ENCODE results near the gene TPP2.

The TPP2 gene

DNA sequence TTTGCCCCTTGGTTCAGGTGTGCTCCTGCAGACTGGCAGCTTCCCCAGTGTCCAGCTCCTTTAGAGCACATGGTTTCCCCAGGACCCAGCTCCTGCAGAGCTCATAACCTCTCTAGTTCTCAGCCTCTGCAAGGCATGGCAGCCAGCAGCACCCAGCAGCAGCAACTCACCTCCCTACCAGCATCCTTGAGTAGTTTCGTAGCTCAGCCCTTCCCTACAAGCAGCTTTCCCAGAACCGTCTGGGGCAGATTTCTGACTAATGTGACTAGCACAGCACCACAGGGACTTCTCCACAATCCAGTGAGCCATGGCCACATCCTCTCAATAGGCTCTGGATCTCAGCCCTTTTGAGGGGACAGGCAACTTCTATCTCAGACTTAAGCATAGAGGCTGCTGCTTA lies 112.2 kb downstream of the TPP2 start:
- no peak overlapping the region for H3K27ac ChIP-seq
- no peak for DNase-seq (ENCODE audit: low read depth, low spot score)

GRCh38 chr13:102709536-102709935 lies 112.8 kb downstream of the TPP2 start:
- DNase-seq (ENCODE audit: low read depth, low spot score), result no peak
- no peak overlapping the region for H3K27ac ChIP-seq

GRCh38 chr13:102710261-102710679 lies 113.5 kb downstream of the TPP2 start:
- no peak overlapping the region for H3K27ac ChIP-seq
- DNase-seq (ENCODE audit: low read depth, low spot score), result no peak

GRCh38 chr13:102715447-102715846 lies 118.7 kb downstream of the TPP2 start:
- H3K27ac ChIP-seq, result no peak overlapping the region
- DNase-seq (ENCODE audit: low read depth, low spot score), result no peak

- DNase-seq (ENCODE audit: low read depth, low spot score), result no peak
- no peak overlapping the region for H3K27ac ChIP-seq
Measured at GRCh38 chr13:102718746-102719145, 122.0 kb downstream of the TPP2 start.

- H3K27ac ChIP-seq, result no peak overlapping the region
- DNase-seq (ENCODE audit: low read depth, low spot score), result no peak
Measured at GRCh38 chr13:102721800-102722231, 125.0 kb downstream of the TPP2 start.

DNA sequence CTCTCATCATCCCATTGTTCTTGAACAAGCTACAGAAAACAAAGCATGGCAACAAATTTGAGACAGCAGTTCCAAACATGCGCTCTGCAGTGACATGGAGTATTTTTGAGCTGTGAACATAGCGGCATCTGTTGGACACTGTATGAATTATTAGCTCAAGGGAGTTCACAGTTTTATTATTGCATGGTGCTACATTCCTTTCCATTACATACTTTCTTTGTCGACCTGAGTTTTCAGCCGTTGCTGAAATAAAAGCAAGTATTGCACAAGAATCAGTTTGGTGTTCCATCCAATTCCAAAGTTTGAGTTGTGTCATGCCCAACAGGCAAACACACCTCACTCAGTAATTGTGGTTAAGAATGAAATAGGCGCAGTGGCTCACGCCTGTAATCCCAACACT lies 128.1 kb downstream of the TPP2 start:
- peak; percentile 78 for DNase-seq (ENCODE audit: low read depth, low spot score)
- peak overlapping the region; percentile 62 for H3K27ac ChIP-seq

DNA sequence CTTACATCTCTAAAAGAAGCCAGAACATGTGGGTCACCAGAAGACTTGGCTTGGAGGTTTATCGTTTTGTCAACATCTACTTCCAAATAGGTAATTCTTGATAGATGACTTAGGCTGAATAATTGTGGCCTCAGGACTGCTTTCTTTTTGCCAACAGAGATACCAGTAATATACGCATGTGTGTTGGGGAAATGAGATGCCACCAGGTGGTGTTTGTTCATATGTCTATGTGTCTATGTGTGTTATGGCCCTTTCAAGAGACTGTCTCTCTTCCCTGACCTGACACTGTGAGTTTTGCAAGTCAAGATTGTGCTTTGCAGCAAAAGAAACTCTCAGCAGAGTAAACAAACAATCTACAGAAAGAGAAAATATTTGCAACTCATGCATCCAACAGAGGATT lies 129.6 kb downstream of the TPP2 start:
- DNase-seq (ENCODE audit: low read depth, low spot score), result no peak

More for the DNA sequence above, 129.6 kb downstream of the TPP2 start:
- H3K27ac ChIP-seq, result no peak overlapping the region

All from epithelial cell of prostate (primary cell).